Caki2 (cell line): ENCODE data around the gene ATP9B. TPM values are rescaled to one million over a fixed set of nuclear protein-coding genes. Genes with fewer than 3 reads are reported as not detected.
"Not testable (repeated sequence)": the region's sequence is repeated elsewhere in the genome, so short reads cannot be mapped to it uniquely, and the experiment has no call there.

ENCODE experiments used
- DNase-seq: peaks from one replicate; pipeline ENCODE4 v3.0.0-alpha.2; 2015; ENCODE audit warnings: low read depth
- in situ Hi-C: cut with HindIII; loops from 2 replicates; pipeline ENCODE4 v1.10.0; 2016; ENCODE audit warnings: low sequenced_read_pairs, low pct_unique_long_range_greater_than_20kb, mixed read lengths
- total RNA-seq: library from RNA; depleted of rRNA; stranded (reverse); fragments of >200 nt; shearing (Covaris generic); gene quantifications from 2 replicates; pipeline ENCODE4 v1.2.3, GENCODE V29; 2014; ENCODE audit warnings: low replicate concordance

The ATP9B gene
- total RNA-seq, 1 experiment from 2014 or later: 60.4 TPM

DNA sequence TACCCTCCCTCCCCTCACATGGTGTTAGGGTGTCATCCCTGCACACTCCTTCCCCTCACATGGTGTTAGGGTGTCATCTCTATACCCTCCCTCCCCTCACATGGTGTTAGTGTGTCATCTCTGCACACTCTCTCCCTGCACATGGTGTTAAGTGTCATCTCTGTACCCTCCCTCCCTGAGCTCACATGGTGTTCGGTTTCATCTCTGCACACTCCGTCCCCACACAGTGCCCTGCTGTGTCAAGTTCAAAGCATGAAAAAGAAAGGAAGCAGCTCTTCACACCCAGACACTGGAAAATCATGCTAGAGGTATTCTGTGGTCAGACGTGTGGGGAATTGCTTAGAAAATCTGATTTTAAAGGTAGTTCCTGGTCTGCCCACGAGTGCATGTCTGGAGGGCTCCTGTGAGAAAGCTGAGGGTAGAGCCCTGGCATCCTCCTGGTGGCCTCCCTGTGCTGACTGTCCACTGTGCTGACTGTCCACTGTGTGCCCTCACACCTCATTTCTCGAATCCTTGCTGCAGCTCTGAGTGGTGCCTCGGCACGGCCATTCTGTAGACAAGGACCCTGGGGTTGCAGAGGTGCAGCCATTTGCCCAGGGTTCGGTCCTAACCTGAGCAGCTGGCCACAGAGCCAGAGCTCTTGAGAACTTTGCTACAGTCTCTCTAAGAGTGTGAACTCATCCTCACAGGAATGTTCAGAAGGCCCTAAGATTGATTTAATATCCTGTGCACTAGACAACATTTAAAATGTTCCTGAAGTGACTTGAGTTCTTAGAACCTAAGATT, 257.4 kb downstream of the ATP9B start:
- DNase-seq: no peak
- in situ Hi-C loops: no loop called here

GRCh38 chr18:79327199-79327721, 258.1 kb downstream of the ATP9B start:
- no peak for DNase-seq
- in situ Hi-C loops: no loop called here

DNA sequence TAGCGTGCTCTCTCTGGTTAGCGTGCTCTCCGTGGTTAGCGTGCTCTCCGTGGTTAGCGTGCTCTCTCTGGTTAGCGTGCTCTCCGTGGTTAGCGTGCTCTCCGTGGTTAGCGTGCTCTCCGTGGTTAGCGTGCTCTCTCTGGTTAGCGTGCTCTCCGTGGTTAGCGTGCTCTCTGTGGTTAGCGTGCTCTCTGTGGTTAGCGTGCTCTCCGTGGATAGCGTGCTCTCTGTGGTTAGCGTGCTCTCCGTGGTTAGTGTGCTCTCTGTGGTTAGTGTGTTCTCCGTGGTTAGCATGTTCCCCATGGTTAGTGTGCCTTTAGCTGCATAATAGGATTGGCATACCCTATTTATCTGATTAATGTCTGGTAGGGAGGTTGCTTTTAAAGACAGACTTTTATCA, 258.7 kb downstream of the ATP9B start:
- DNase-seq, in situ Hi-C loops: not testable (repeated sequence)

- in situ Hi-C loops: no loop called here
Observed at GRCh38 chr18:79328887-79329286, 259.7 kb downstream of the ATP9B start.

DNA sequence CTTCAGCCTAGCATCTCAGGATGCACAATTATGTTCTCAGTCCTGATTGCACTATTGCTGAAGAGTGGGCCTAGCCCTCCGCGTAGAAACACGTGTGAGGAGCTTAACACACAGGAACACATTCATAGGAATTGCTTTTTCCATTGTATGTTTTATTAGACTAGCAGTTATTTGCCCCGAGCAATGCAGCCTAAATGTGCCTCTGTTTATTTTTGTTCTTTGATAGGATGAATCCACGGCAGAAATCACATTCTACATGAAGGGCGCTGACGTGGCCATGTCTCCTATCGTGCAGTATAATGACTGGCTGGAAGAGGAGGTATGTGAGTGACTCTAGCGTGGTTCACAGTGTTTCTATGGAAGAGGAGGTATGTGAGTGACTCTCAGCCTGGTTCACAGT, 260.6 kb downstream of the ATP9B start:
- DNase-seq: no peak
- in situ Hi-C loops: no loop called here

More at GRCh38 chr18:79328887-79329286, 259.7 kb downstream of the ATP9B start:
- DNase-seq: no peak

- in situ Hi-C loops: no loop called here
Observed at GRCh38 chr18:79332646-79333045, 263.5 kb downstream of the ATP9B start.

GRCh38 chr18:79333046-79333445, 263.9 kb downstream of the ATP9B start:
- in situ Hi-C loops: no loop called here

More at GRCh38 chr18:79332646-79333045, 263.5 kb downstream of the ATP9B start:
- no peak for DNase-seq

DNA sequence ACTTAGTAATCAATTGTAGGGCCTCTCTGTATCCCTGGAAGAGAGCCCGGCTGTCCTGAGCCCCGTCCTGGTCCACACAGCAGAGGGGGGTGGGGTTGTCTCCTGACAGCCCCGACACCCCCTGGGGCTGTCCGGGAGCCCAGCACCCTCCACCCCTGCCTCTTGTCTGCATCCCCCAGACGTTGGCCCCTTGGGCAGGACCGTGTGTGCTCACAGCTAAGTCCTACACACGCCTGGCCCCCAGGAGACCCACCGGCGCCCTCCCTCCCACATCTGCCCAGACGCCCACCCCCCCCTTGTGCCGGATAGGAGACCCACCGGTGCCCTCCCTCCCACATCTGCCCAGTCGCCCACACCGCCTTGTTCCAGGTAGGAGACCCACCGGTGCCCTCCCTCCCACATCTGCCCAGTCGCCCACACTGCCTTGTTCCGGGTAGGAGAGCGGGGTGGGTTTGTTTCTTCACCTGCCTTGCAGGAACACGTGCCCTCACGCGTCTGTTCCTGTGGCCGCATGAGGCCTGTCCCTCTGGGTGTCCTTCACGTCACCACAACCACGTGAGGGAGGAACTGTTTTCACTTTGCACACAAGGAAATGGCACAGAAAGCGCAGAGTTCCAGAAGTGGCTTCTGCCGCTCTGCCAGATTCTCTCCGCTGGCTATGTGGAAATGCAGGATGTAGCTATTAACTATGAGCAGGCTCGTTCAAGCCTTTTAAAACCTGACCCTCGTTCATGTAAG, 265.5 kb downstream of the ATP9B start:
- in situ Hi-C loops: no loop called here
- no peak for DNase-seq

More at GRCh38 chr18:79333046-79333445, 263.9 kb downstream of the ATP9B start:
- no peak for DNase-seq

DNA sequence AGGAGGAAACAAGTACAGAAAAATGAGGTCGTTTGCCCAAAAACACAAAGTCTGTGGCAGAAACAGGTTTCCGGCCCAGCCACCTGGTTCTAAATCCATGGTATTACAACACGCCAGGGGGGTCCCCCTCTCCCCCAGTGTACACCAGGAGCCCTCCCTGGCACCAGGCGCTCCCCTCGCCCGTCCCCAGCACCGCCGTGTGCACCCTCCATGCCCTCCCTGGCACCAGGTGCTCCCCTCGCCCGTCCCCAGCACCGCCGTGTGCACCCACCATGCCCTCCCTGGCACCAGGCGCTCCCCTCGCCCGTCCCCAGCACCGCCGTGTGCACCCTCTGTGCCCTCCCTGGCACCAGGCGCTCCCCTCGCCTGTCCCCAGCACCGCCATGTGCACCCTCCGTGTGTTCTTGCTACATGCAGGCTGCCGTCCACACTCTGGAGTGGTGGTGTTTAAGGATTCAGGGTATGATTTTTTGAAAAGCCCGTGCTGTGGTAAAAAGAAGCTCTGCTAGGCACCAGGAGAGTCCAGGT, 266.7 kb downstream of the ATP9B start:
- DNase-seq: no peak

GRCh38 chr18:79336556-79337142, 267.5 kb downstream of the ATP9B start:
- no peak for DNase-seq
- in situ Hi-C loops: no loop called here

More for the DNA sequence above, 266.7 kb downstream of the ATP9B start:
- in situ Hi-C loops: no loop called here

GRCh38 chr18:79337184-79337583, 268.0 kb downstream of the ATP9B start:
- no peak for DNase-seq
- in situ Hi-C loops: no loop called here

- in situ Hi-C loops: no loop called here
- DNase-seq: no peak
Observed at GRCh38 chr18:79337620-79338019, 268.4 kb downstream of the ATP9B start.

DNA sequence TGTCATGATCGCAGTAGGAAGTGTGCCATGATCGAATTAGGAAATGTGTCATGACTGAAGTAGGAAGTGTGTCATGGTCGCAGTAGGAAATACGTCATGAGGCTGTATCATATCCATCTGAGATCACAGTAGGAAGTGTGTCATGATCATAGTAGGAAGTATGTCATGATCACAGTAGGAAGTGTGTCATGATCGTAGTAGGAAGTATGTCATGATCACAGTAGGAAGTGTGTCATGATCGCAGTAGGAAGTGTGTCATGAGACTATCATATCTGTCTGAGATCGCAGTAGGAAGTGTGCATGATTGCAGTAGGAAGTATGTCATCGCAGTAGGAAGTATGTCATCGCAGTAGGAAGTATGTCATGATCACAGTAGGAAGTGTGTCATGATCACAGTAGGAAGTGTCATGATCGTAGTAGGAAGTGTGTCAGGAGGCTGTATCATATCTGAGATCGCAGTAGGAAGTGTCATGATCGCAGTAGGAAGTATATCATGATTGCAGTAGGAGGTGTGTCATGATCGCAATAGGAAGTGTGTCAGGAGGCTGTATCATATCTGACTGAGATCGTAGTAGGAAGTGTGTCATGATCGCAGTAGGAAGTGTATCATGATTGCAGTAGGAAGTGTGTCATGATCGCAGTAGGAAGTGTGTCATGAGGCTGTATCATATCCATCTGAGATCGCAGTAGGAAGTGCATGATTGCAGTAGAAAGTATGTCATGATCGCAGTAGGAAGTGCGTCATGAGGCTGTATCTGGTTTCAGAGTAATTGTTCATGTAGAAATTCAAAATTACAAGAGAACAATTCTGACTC, 270.1 kb downstream of the ATP9B start:
- in situ Hi-C loops: no loop called here
- DNase-seq: no peak

DNA sequence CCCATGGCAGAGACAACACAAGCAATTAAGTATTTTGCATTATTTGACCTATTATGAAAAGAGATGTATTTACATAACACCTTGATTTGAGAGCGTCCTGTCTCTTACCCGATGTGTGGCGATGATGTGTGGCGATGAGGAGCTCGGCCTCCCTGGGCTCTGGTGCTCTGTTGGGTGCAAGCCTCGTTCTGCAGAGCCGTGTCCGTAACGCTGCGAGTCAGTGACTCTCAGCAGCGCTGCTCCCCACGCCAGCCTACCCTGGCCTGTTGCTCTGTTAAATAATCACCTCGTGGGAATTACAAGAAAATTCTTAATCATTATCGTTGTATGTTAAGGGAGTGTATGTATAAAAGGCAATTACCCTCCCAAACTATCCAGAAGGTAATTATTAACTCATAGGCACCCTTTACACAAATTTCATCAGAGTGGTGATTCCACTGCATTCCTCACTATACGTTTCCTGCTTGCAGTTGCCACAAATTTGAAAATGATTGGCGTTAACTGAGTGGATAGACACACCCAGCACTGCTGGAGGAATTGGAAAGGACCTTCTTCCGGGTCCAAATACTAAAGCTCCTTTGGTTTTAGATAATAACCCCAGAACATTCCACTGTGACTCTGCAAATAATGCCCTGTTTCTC, 274.5 kb downstream of the ATP9B start:
- peak; percentile 62 for DNase-seq
- in situ Hi-C loops: no loop called here

DNA sequence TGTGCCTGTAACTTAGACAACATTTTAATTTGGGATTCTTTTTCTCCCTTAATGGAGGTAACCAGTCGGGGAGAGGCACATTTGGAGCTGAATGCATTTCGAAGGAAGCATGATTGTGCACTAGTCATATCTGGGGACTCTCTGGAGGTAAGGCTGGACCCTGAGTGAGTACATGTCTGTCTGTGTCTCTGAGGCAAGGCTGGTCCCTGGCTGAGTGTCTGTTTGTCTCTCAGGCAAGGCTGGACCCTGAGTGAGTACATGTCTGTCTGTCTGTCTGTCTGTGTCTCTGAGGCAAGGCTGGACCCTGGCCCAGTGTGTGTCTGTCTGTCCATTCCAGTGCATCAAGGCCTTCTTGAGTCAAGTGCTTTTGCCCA, 275.0 kb downstream of the ATP9B start:
- in situ Hi-C loops: no loop called here
- DNase-seq: no peak

DNA sequence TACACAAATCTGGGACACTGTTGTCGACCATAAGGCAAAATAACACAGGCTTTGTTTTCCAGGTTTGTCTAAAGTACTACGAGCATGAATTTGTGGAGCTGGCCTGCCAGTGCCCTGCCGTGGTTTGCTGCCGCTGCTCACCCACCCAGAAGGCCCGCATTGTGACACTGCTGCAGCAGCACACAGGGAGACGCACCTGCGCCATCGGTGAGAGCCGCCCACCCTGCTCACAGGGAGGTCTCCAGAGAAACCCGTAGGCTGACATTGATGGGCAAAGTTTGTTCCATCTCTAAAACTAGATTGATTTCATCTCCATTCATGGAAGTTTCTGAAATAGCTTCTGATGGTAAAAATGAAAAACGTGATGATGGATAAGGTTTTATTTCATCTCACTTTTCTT, 276.2 kb downstream of the ATP9B start:
- no peak for DNase-seq
- in situ Hi-C loops: no loop called here

- DNase-seq: no peak
- in situ Hi-C loops: no loop called here
Observed at GRCh38 chr18:79345981-79346380, 276.8 kb downstream of the ATP9B start.

DNA sequence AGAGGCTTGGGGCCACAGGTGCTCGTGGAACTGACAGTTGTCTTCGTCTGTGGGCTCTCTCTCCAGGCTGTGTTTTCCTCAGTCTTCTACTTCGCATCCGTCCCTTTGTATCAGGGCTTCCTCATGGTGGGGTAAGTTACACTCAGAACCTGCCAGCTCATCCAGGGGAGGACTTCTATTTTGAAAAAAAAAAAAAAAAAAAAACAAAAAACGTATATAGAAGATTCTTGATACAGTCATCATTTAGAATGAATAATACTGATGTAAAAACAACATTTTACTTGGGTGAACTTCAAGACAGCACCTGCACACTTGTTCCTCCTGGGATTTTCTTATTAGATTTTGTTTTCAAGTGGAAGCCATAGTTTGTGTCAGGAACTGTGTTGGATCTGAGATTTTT, 278.9 kb downstream of the ATP9B start:
- peak; percentile 12 for DNase-seq
- in situ Hi-C loops: no loop called here
